Trophoblast cell (in vitro differentiated cells and primary cell): Measurements from ENCODE around the gene TPCN1.
A peak's percentile ranks its signal among the peaks of the same experiment; 100 is the strongest.

Experiments
- DNase-seq, 2 donors: peaks; one replicate each; pipeline ENCODE4 v3.0.0-alpha.2; 2016
- H2AFZ ChIP-seq: 2 replicates; pipeline ENCODE4 v1.6.1; 2013; ENCODE audit warnings: low read length, moderate library complexity, mild to moderate bottlenecking; ENCODE audit not compliant: insufficient read depth, poor library complexity
- H2AK5ac ChIP-seq: 2 replicates; pipeline ENCODE4 v1.6.1; 2013; ENCODE audit warnings: mild to moderate bottlenecking, low read length
- H2BK120ac ChIP-seq: 2 replicates; pipeline ENCODE4 v1.6.1; 2013; ENCODE audit warnings: low read length, mild to moderate bottlenecking, moderate library complexity; ENCODE audit not compliant: insufficient read depth, poor library complexity
- H2BK12ac ChIP-seq: 2 replicates; pipeline ENCODE4 v1.6.1; 2013; ENCODE audit warnings: mild to moderate bottlenecking, low read length, moderate library complexity
- H2BK5ac ChIP-seq: 2 replicates; pipeline ENCODE4 v1.6.1; 2013; ENCODE audit warnings: low read length, low read depth, moderate library complexity, mild to moderate bottlenecking; ENCODE audit not compliant: poor library complexity
- H3K14ac ChIP-seq: 2 replicates; pipeline ENCODE4 v1.6.1; 2013; ENCODE audit warnings: mild to moderate bottlenecking, low read length
- H3K18ac ChIP-seq: 2 replicates; pipeline ENCODE4 v1.6.1; 2013; ENCODE audit warnings: mild to moderate bottlenecking, low read length
- H3K23ac ChIP-seq: 2 replicates; pipeline ENCODE4 v1.6.1; 2013; ENCODE audit warnings: low read length
- H3K27ac ChIP-seq: 2 replicates; pipeline ENCODE4 v1.5.1; 2013; ENCODE audit warnings: low read depth, mild to moderate bottlenecking, inconsistent platforms, low read length, moderate library complexity
- H3K27me3 ChIP-seq: 2 replicates; pipeline ENCODE4 v1.6.1; 2013; ENCODE audit warnings: inconsistent platforms, mild to moderate bottlenecking, low read length, moderate library complexity; ENCODE audit not compliant: insufficient read depth
- H3K36me3 ChIP-seq, 2 experiments: 1 replicate in 1 of 2; 2 replicates in 1 of 2; pipeline ENCODE4 v1.6.1; 2013; ENCODE audit warnings: low read length in 2 of 2, mild to moderate bottlenecking in 2 of 2, moderate library complexity in 1 of 2; ENCODE audit not compliant: insufficient read depth in 2 of 2, control insufficient read depth in 1 of 2
- H3K4ac ChIP-seq: 2 replicates; pipeline ENCODE4 v1.6.1; 2013; ENCODE audit warnings: low read depth, mild to moderate bottlenecking, low read length, moderate library complexity
- H3K4me1 ChIP-seq, 2 experiments: 1 replicate in 1 of 2; 2 replicates in 1 of 2; pipeline ENCODE4 v1.6.1; 2013; ENCODE audit warnings: low read length in 2 of 2, mild to moderate bottlenecking in 2 of 2, moderate library complexity in 1 of 2; ENCODE audit not compliant: insufficient read depth in 2 of 2, control insufficient read depth in 1 of 2
- H3K4me2 ChIP-seq: 2 replicates; pipeline ENCODE4 v1.6.1; 2013; ENCODE audit warnings: inconsistent platforms, mild to moderate bottlenecking, low read length, moderate library complexity
- H3K4me3 ChIP-seq: 2 replicates; pipeline ENCODE4 v1.5.1; 2013; ENCODE audit warnings: mild to moderate bottlenecking, low read depth, low read length, inconsistent platforms
- H3K79me1 ChIP-seq: one replicate; pipeline ENCODE4 v1.6.1; 2013; ENCODE audit warnings: low read length
- H3K79me2 ChIP-seq: 2 replicates; pipeline ENCODE4 v1.6.1; 2013; ENCODE audit warnings: low read length, mild to moderate bottlenecking; ENCODE audit not compliant: control insufficient read depth, insufficient read depth, poor library complexity
- H3K9ac ChIP-seq: 2 replicates; pipeline ENCODE4 v1.6.1; 2013; ENCODE audit warnings: mild to moderate bottlenecking, low read length
- H3K9me3 ChIP-seq: 2 replicates; pipeline ENCODE4 v1.6.1; 2013; ENCODE audit warnings: low read depth, mild to moderate bottlenecking, control low read depth, inconsistent platforms, low read length; ENCODE audit not compliant: insufficient read depth
- H4K12ac ChIP-seq: 2 replicates; pipeline ENCODE4 v1.6.1; 2013; ENCODE audit warnings: low read depth, mild to moderate bottlenecking, low read length, moderate library complexity
- H4K8ac ChIP-seq: 2 replicates; pipeline ENCODE4 v1.6.1; 2013; ENCODE audit warnings: low read depth, mild to moderate bottlenecking, low read length, moderate library complexity
- H4K91ac ChIP-seq: one replicate; pipeline ENCODE4 v1.6.1; 2013; ENCODE audit warnings: low read depth, mild to moderate bottlenecking, low read length, moderate library complexity
- WGBS: extraction: QIAGEN DNeasy Blood & Tissue Kit; methylation state at CpG from one replicate; pipeline ENCODE4 v1.1.7; 2013; ENCODE audit warnings: missing lambda C conversion rate; ENCODE audit not compliant: insufficient read length, insufficient coverage; ENCODE audit errors: extremely low coverage; 5-methylcytosine and 5-hydroxymethylcytosine counted together

TPCN1 gene

GRCh38 chr12:113191227-113191626, 30.0 kb upstream of the TPCN1 start:
- Histone ChIP-seq H4K91ac (no peak overlapping the region), H3K79me2 (no peaks in the 10 kb centered on the region), H3K36me3 (peaks cover 20 to 23% of the 10 kb centered on the region in 2 experiments), H2AFZ (no peak overlapping the region), H3K79me1 (peaks cover 2% of the 10 kb centered on the region), H3K23ac (no peak overlapping the region), H4K8ac (no peak overlapping the region), H3K27ac (no peak overlapping the region), H3K4me3 (no peak overlapping the region), H3K14ac (no peak overlapping the region), H3K27me3 (no peaks in the 10 kb centered on the region), H2BK12ac (no peak overlapping the region), H3K9me3 (no peaks in the 10 kb centered on the region), H2BK120ac (no peak overlapping the region), H3K18ac (no peak overlapping the region), H3K4me1 (peaks cover 12% of the 10 kb centered on the region in 2 experiments), H3K9ac (no peak overlapping the region), H3K4ac (no peak overlapping the region), H4K12ac (no peak overlapping the region), H2BK5ac (no peak overlapping the region), H3K4me2 (no peak overlapping the region), H2AK5ac (no peak overlapping the region)
- no CpG with 5 or more reads among the region's 19 CpGs for WGBS
- DNase-seq = no peak

DNA sequence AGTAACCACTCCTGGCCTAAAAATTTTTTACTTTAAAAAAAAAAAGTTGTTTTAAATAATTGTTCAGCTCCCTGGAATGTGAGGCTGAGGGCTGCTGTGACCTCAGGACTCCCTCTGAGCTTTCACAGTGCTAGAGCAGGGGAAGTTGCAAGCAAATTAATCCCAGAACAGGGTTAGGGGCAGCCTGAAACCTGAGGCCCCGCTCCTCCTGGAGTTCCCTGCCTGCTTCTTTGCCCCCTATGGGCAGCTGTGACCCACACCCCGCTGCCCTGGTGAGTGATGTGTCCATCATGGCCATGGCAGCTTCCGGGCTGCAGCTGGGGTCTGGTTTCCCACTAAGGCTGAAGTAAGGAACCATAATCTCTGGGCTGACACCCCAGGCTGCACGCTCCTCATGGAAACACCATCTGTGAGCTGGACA, 26.3 kb upstream of the TPCN1 start:
- no peak overlapping the region for H3K4ac ChIP-seq

GRCh38 chr12:113195598-113195997, 25.7 kb upstream of the TPCN1 start:
- no peak overlapping the region for H3K14ac ChIP-seq
- H3K79me1 ChIP-seq = peaks cover 2% of the 10 kb centered on the region
- peaks cover 6 to 7% of the 10 kb centered on the region in 2 experiments for H3K4me1 ChIP-seq
- H4K91ac ChIP-seq = peak overlapping the region; percentile 2
- H2BK120ac ChIP-seq = no peak overlapping the region
- no peak overlapping the region for H2AFZ ChIP-seq
- peak overlapping the region; percentile 19 for H2BK12ac ChIP-seq
- no peak overlapping the region for H3K4me3 ChIP-seq
- H3K9ac ChIP-seq = no peak overlapping the region
- no peak overlapping the region for H2BK5ac ChIP-seq
- H3K9me3 ChIP-seq = no peaks in the 10 kb centered on the region
- no peak overlapping the region for H4K8ac ChIP-seq
- no peak overlapping the region for H3K18ac ChIP-seq
- no peaks in the 10 kb centered on the region for H3K27me3 ChIP-seq
- no peak overlapping the region for H3K27ac ChIP-seq
- peaks cover 18% of the 10 kb centered on the region in 2 experiments for H3K36me3 ChIP-seq
- no CpG with 5 or more reads among the region's 13 CpGs for WGBS
- no peak overlapping the region for H4K12ac ChIP-seq
- H3K4ac ChIP-seq = no peak overlapping the region
- H2AK5ac ChIP-seq = peak overlapping the region; percentile 44
- H3K79me2 ChIP-seq = no peaks in the 10 kb centered on the region
- no peak overlapping the region for H3K23ac ChIP-seq
- no peak for DNase-seq
- H3K4me2 ChIP-seq = no peak overlapping the region

More for the DNA sequence above, 26.3 kb upstream of the TPCN1 start:
- Histone ChIP-seq H2BK120ac (peak overlapping the region; percentile 52), H3K23ac (no peak overlapping the region), H4K91ac (peak overlapping the region; percentile 76), H3K36me3 (peaks cover 18% of the 10 kb centered on the region in 2 experiments), H3K14ac (peak overlapping the region; percentile 67), H3K27ac (peak overlapping the region; percentile 44), H3K27me3 (no peaks in the 10 kb centered on the region), H3K79me1 (peaks cover 2% of the 10 kb centered on the region), H4K12ac (no peak overlapping the region), H2AK5ac (peak overlapping the region; percentile 66), H3K4me1 (peaks cover 6 to 7% of the 10 kb centered on the region in 2 experiments), H3K4me2 (no peak overlapping the region), H2BK5ac (no peak overlapping the region), H3K79me2 (no peaks in the 10 kb centered on the region), H4K8ac (no peak overlapping the region), H2AFZ (no peak overlapping the region), H3K9me3 (no peaks in the 10 kb centered on the region), H3K18ac (no peak overlapping the region), H2BK12ac (no peak overlapping the region), H3K9ac (no peak overlapping the region), H3K4me3 (no peak overlapping the region)
- no peak for DNase-seq
- no CpG with 5 or more reads among the region's 4 CpGs for WGBS

DNA sequence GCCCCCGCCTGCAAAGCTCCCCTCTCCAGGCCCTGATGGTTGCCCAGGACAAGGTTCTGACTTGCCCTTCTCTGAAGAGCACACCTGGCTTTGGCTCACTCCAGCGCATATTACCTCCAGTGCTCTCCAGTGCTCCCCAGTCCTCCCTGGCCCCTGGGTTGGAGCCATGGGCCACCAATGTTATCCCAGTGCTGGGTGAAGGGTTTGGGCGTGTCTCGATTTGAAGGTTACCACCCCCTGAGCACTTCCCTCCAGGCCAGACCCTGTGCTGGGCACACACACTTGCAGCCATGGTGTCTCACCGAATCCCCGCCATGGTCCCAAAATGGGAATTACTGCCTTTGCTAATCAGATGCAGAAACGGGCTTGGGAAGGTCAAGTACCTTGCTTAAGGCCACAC, 24.7 kb upstream of the TPCN1 start:
- no peaks in the 10 kb centered on the region for H3K79me2 ChIP-seq
- H4K8ac ChIP-seq = no peak overlapping the region
- no peak overlapping the region for H2BK5ac ChIP-seq
- peaks cover 10% of the 10 kb centered on the region in 2 experiments for H3K36me3 ChIP-seq
- no peak overlapping the region for H3K23ac ChIP-seq
- no peak overlapping the region for H3K18ac ChIP-seq
- no peak overlapping the region for H3K4me2 ChIP-seq
- H2AFZ ChIP-seq = no peak overlapping the region
- H2BK12ac ChIP-seq = no peak overlapping the region
- peaks cover 5 to 6% of the 10 kb centered on the region in 2 experiments for H3K4me1 ChIP-seq
- no peak for DNase-seq
- H4K91ac ChIP-seq = peak overlapping the region; percentile 9
- no peak overlapping the region for H3K4ac ChIP-seq
- no CpG with 5 or more reads among the region's 7 CpGs for WGBS
- no peak overlapping the region for H3K14ac ChIP-seq
- H4K12ac ChIP-seq = no peak overlapping the region
- H3K9me3 ChIP-seq = no peaks in the 10 kb centered on the region
- H2BK120ac ChIP-seq = no peak overlapping the region
- peaks cover 2% of the 10 kb centered on the region for H3K79me1 ChIP-seq
- H3K27me3 ChIP-seq = no peaks in the 10 kb centered on the region
- H3K4me3 ChIP-seq = no peak overlapping the region
- peak overlapping the region; percentile 15 for H2AK5ac ChIP-seq
- H3K27ac ChIP-seq = no peak overlapping the region
- no peak overlapping the region for H3K9ac ChIP-seq
